SW480 (cell line): ENCODE data around the gene ERP27.

Experiments
- DNase-seq: peaks from one replicate; pipeline ENCODE4 v3.0.0-alpha.2; 2016; ENCODE audit warnings: low spot score

The ERP27 gene

GRCh38 chr12:14959463-14959862, 21.1 kb upstream of the ERP27 start:
- no peak for DNase-seq

GRCh38 chr12:14959126-14959440, 20.7 kb upstream of the ERP27 start:
- no peak for DNase-seq

DNA sequence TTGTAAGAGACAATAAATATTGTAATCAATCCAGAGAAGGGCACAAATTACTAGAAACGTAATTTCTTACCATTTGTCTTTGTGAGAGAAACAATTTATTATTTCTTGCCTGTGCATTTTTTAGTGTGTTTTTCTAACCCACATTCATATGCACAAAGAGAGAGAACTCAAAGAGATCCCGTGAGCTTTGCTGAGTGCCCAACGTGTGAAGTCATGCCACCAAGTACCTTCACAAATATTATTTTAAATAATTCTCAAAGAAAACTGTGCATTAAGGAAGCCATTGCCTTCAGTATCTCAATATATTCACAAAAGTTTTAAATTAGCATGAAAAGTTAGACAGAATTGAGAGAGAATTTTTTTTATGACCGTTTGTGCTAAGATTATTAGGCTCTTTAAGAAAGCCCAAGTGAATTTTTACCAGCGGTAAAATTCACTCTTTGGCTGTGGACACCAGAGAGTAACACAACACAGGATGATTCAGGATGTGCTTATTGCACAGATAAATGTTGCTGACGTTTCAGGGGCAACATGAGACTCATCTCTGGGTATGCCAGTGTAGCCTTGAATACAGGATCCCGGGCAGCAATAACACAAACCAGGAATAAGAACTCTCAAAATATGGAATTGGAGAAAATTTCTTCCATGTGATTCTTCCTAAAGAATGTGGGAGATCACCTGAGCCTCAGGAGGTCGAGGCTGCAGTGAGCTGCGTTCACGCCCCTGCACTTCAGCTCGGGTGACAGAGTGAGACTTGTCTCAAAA, 20.2 kb upstream of the ERP27 start:
- no peak for DNase-seq

DNA sequence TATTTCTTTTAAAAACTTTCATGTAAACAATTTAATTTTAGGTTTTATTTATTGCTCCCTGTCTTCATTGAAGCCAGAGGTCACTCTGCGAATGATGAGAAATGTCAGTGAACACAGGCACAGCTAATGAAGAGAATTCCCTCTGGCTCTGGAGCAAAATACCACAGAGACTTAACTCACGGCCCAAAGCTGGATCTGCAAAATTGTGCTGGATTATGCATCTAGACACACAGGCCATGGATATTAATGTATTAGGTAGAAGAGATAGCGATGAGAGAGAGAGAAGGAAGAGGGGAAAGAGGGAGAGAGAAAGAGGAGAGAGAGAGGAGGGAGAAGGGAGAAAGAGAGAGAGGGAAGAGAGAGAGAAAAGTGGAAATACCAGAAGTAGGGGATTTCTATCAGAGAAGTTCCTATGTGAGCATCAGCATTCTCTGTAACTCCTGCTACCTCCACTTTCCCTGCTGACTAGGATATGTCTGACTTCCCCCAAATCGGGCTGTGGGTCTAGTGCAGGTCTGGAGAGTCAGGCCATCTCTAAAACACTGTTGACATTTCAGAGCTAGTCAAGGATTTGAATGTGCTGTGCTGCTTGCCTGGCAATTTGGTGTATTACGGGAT, 19.3 kb upstream of the ERP27 start:
- no peak for DNase-seq

DNA sequence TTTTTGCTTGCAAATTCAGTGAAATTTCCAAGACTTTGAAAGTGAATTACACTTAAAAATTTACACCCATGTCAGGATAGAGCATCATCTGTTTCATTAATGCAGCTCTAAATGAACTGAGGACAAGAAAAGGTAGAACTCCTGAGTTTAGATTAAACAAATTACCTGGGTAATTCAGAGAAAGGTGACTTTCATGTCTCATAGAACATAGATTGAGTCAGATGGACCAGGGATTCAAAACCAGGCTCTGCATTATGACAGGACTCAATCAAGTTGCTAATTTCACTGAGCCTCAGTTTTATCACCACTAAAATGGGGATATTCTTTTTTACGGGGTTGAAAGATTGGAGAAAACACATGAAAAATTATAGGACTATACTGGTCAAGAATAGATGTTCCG, 18.6 kb upstream of the ERP27 start:
- DNase-seq = no peak

GRCh38 chr12:14956024-14956891, 17.9 kb upstream of the ERP27 start:
- no peak for DNase-seq

GRCh38 chr12:14954269-14954668, 15.9 kb upstream of the ERP27 start:
- no peak for DNase-seq

DNA sequence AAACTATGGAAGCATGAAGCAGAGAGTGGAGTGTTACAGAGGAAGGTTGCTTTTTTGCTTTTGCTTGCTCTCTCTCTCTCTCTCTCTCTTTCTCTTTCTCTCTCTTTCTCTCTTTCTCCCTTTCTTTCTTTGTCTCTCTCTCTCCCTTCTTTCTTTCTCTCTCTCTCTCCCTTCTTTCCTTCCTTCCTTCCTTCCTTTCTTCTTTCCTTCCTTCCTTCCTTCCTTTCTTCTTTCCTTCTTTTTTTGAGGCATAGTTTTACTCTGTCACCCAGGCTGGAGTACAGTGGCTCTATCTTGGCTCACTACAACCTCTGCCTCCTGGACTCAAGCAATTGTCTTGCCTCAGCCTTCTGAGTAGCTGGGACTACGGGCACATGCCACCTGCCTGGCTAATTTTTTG, 15.4 kb upstream of the ERP27 start:
- no peak for DNase-seq

DNA sequence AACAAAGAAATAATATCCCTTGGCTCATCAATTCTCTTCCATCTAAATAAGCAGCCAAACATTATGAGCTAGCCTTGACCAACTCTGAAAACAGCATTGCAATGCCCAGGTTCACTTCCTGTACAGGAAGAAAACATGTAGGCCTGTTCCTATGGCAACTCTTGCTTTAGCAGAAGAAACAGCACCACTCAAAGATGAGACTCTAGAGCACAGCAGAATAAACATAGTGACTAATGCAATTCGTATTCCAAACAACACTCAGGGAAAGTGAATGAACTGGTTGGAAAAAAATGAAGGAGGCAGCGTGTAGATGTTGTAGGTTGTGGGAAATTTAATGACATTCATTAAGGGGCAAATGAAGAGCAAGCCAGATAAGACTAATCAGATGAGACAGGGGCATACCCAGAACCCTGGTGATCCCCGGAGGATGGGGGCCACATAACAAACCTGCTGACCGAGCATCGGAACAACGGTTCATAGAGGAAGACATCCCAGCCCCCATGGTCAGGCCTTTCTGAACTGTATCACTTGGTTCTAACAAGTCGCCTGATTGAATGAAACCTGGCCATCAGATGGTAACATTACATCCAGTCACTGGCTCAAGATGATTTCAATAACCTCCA, 14.1 kb upstream of the ERP27 start:
- peak; percentile 47 for DNase-seq

DNA sequence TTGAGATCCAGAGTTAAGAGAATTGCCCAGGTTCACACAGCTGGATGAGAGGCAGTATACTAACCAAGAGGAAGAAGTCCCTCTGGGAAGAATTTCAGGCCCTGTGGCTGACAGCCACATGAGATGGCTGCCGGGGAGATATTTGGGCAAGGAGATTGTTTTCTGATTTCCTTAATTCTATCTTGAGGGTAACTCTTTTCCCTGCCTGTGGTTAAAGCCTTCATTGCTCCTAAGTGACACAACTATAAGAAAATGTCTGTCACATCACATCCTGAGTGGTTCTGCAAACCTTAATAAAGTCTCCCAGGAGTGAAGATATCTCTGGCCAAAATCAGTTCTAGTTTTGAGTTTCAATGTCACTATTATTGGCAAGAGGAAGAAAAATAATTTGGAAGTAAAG, 13.5 kb upstream of the ERP27 start:
- no peak for DNase-seq

DNA sequence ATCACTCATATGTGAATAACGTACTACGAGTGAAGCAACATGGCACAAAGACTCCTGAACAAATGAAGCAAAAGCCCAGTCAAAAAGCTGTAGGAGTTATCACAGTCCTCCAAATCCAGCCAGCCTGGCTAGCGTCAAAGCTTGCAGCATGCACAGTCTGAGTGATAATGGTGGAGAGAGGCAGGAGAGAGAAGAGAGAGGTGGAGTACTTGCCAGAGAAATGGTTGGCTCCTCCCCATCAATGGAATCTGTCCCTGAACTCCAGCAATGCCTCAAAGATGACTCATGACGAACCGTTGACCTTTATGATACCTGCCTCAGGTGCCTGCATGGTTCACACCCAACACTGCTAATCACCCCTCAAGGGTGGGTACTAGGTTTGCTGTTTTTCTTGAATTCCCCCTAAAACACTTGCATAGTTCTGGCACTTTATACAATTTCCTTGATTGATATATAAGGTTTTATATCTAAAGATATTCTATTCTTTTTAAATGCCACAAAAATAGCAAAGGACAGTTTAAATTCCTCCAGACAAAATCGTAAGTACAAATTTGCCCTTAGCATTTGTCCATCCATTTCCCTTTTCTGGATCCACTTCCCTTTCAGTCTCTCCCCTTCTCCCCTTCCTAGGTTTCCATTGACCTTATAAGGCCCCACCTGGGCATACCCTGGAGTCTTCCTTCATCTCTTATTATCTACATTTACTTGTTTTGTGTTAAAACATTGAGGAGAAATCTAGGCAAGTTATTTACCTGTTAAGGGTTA, 12.8 kb upstream of the ERP27 start:
- peak; percentile 85 for DNase-seq

GRCh38 chr12:14950421-14950820, 12.1 kb upstream of the ERP27 start:
- no peak for DNase-seq

- no peak for DNase-seq
Observed at GRCh38 chr12:14949631-14950030, 11.3 kb upstream of the ERP27 start.

GRCh38 chr12:14948672-14949071, 10.3 kb upstream of the ERP27 start:
- peak; percentile 36 for DNase-seq

- no peak for DNase-seq
Observed at GRCh38 chr12:14946861-14947260, 8.5 kb upstream of the ERP27 start.

DNA sequence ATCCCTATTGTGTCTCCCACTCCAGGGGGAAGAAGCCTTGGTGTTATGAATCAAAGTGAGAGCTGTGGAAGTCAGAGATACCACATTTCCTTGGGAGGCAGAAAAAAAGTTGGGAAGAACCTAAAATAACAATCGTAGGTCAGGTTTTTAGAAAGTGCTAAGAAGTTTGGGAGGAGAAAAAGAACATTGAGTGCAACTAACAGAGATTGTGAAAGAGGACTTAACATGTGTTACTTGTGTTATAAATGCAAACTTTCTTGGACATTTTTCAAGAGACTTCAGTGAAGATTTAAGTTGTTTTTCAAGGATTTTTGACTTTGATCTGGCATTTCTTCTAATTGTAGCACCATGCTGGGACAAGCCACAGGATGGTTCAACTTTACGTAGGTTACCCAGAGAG, 7.8 kb upstream of the ERP27 start:
- no peak for DNase-seq

- DNase-seq = no peak
Observed at GRCh38 chr12:14942196-14942931, 4.0 kb upstream of the ERP27 start.

DNA sequence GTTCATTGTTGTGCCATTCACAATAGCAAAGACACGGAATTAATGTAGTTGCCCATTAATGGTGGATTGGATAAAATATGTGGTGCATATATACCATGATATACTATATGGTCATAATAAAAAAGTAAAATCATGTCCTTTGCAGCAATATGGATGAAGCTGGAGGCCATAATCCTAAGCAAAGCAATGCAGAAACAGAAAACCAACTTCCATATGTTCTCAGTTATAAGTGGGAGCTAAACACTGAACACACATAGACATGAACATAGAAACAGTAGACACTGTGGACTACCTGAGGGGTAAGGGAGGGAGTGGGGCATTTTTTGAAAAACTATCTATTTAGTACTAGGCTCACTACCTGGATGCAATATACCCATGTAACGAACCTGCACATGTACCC, 3.0 kb upstream of the ERP27 start:
- DNase-seq = no peak

DNA sequence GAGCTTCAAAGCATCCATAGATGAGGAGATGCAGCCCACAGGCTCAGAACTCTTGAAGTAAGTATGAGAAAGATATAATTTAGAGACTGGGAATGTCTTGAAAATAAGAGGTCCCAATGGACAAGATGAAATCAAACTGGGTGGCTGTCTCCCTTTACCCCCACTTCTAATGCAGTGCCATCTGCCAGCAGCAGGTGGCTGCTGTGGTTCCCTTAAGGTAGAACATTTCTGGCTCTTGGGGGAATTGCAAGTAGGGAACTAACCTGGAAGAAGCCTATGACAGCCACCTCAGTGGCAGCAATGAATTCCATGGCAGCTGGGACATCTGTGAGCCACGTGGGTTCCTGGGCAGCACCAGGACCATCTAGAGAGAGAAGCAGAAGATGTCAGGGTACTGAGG, 648 bp downstream of the ERP27 start:
- no peak for DNase-seq

DNA sequence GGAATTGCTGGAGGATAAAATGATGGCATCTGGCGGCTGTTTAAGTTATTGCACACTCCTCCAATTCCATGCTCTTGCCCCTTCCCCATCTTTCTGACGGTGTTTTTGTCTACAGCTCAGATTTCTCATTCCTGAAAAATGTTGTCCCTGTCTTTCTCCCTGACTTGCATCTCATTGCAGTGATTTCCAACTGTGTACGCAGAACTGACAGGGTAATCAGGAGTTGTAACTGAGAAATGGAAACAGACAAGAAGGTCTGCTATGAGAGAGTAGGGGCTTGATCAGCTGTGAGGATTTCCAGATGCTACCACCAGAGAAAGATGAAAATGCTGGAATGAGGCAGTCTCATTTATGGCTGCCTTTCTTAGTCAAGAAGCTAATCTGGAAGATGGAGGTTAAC, 1.3 kb downstream of the ERP27 start:
- no peak for DNase-seq

GRCh38 chr12:14936224-14936861, 2.0 kb downstream of the ERP27 start:
- DNase-seq = no peak
